Measurements from ENCODE around the gene TRIM39. TPM values are rescaled to one million over a fixed set of nuclear protein-coding genes. Genes with fewer than 3 reads are reported as not detected.

Gene TRIM39
- total and polyA plus RNA-seq, 2 of the 13 experiments (the other 11 are each of a cell fraction or from before 2014, with no cell fraction given) = 7.7 to 14.6 TPM

- TF ChIP-seq, protein P1, sequence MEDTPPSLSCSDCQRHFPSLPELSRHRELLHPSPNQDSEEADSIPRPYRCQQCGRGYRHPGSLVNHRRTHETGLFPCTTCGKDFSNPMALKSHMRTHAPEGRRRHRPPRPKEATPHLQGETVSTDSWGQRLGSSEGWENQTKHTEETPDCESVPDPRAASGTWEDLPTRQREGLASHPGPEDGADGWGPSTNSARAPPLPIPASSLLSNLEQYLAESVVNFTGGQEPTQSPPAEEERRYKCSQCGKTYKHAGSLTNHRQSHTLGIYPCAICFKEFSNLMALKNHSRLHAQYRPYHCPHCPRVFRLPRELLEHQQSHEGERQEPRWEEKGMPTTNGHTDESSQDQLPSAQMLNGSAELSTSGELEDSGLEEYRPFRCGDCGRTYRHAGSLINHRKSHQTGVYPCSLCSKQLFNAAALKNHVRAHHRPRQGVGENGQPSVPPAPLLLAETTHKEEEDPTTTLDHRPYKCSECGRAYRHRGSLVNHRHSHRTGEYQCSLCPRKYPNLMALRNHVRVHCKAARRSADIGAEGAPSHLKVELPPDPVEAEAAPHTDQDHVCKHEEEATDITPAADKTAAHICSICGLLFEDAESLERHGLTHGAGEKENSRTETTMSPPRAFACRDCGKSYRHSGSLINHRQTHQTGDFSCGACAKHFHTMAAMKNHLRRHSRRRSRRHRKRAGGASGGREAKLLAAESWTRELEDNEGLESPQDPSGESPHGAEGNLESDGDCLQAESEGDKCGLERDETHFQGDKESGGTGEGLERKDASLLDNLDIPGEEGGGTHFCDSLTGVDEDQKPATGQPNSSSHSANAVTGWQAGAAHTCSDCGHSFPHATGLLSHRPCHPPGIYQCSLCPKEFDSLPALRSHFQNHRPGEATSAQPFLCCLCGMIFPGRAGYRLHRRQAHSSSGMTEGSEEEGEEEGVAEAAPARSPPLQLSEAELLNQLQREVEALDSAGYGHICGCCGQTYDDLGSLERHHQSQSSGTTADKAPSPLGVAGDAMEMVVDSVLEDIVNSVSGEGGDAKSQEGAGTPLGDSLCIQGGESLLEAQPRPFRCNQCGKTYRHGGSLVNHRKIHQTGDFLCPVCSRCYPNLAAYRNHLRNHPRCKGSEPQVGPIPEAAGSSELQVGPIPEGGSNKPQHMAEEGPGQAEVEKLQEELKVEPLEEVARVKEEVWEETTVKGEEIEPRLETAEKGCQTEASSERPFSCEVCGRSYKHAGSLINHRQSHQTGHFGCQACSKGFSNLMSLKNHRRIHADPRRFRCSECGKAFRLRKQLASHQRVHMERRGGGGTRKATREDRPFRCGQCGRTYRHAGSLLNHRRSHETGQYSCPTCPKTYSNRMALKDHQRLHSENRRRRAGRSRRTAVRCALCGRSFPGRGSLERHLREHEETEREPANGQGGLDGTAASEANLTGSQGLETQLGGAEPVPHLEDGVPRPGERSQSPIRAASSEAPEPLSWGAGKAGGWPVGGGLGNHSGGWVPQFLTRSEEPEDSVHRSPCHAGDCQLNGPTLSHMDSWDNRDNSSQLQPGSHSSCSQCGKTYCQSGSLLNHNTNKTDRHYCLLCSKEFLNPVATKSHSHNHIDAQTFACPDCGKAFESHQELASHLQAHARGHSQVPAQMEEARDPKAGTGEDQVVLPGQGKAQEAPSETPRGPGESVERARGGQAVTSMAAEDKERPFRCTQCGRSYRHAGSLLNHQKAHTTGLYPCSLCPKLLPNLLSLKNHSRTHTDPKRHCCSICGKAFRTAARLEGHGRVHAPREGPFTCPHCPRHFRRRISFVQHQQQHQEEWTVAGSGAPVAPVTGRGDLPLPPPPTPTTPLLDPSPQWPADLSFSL (CRISPR knock-in tag; IDR thresholded peaks at IDR 0.05) = no peak
- TF ChIP-seq ZSCAN9 (CRISPR knock-in tag; IDR thresholded peaks at IDR 0.05; ENCODE audit: borderline replicate concordance) (no peak; the same call in 1 of the 2 replicates), ZNF709 (CRISPR knock-in tag; IDR thresholded peaks at IDR 0.05) (no peak), ZMYM3 (CRISPR knock-in tag; IDR thresholded peaks at IDR 0.05) (no peak), HNF4G (IDR thresholded peaks at IDR 0.05; ENCODE audit: borderline replicate concordance, low read depth, low read length) (no peak), HNF4G (CRISPR knock-in tag; IDR thresholded peaks at IDR 0.05; ENCODE audit: borderline replicate concordance, low read depth) (peak; percentile 32; the same call in 1 of the 2 replicates), ZNF724P (CRISPR knock-in tag; IDR thresholded peaks at IDR 0.05; ENCODE audit: borderline replicate concordance) (no peak), ZMYM2 (CRISPR knock-in tag; IDR thresholded peaks at IDR 0.05) (no peak), SOX13 (IDR thresholded peaks at IDR 0.05) (no peak), SOX13 (CRISPR knock-in tag; conservative IDR thresholded peaks at IDR 0.05 in 1 of 2, IDR thresholded peaks at IDR 0.05 in 1 of 2) (no peak), EZH2 (conservative IDR thresholded peaks at IDR 0.05; ENCODE audit: low read depth, low read length) (no peak), HNRNPK (IDR thresholded peaks at IDR 0.05; ENCODE audit: low read depth, low read length, poor library complexity, severe bottlenecking) (no peak), SP4 (CRISPR knock-in tag; IDR thresholded peaks at IDR 0.05) (peak; percentile 57; the same call in 1 of the 2 replicates), AKNA (CRISPR knock-in tag; IDR thresholded peaks at IDR 0.05; ENCODE audit: borderline replicate concordance) (peak; percentile 59; the same call in 1 of the 2 replicates), CBFB (CRISPR knock-in tag; IDR thresholded peaks at IDR 0.05) (no peak), KAT8 (CRISPR knock-in tag; IDR thresholded peaks at IDR 0.05) (no peak; the same call in 1 of the 2 replicates), ADNP (CRISPR knock-in tag; IDR thresholded peaks at IDR 0.05) (no peak), ZNF772 (CRISPR knock-in tag; IDR thresholded peaks at IDR 0.05) (peak; percentile 85)
These were observed 728 bp upstream of the TRIM39 start (continued) for GRCh38 chr6:30325873-30326525.
